ENCODE data around the gene CFAP46.
"Not testable (repeated sequence)": the region's sequence is repeated elsewhere in the genome, so short reads cannot be mapped to it uniquely, and the experiment has no call there.

GRCh38 chr10:132931258-132932250 lies 10.8 kb downstream of the CFAP46 start:
- not testable (repeated sequence) for TF ChIP-seq CTCF (IDR thresholded peaks at IDR 0.05); POLR2AphosphoS5 (IDR thresholded peaks at IDR 0.05); EP300 (IDR thresholded peaks at IDR 0.05); POLR2A (IDR thresholded peaks at IDR 0.05; ENCODE audit: low read depth)
